ENCODE data around the gene HECTD4.
"Not testable (repeated sequence)": the region's sequence is repeated elsewhere in the genome, so short reads cannot be mapped to it uniquely, and the experiment has no call there.

Gene HECTD4

GRCh38 chr12:112406519-112407488 lies 24.6 kb upstream of the HECTD4 start:
- no peak for DNase-seq

- DNase-seq, result no peak
These were observed 19.8 kb upstream of the HECTD4 start for GRCh38 chr12:112401903-112402498.

- no peak for DNase-seq
These were observed 18.8 kb upstream of the HECTD4 start for GRCh38 chr12:112401054-112401453.

DNA sequence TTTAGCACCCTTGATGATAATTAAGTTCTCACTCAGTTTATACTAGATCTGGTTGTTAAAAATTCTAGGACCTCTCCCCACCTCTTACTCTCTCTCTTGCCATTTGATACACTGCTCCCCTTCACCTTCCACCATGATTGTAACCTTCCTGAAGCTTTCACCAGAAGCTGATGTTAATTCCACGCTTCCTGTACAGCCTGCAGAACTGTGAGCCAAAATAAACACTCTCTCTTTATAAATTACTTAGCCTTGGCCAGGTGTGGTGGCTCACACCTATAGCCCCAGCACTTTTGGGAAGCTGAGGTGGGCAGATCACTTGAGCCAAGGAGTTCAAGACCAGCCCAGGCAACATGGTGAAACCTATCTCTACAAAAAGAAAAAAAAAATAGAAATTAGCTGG lies 11.1 kb upstream of the HECTD4 start:
- no peak for DNase-seq

DNA sequence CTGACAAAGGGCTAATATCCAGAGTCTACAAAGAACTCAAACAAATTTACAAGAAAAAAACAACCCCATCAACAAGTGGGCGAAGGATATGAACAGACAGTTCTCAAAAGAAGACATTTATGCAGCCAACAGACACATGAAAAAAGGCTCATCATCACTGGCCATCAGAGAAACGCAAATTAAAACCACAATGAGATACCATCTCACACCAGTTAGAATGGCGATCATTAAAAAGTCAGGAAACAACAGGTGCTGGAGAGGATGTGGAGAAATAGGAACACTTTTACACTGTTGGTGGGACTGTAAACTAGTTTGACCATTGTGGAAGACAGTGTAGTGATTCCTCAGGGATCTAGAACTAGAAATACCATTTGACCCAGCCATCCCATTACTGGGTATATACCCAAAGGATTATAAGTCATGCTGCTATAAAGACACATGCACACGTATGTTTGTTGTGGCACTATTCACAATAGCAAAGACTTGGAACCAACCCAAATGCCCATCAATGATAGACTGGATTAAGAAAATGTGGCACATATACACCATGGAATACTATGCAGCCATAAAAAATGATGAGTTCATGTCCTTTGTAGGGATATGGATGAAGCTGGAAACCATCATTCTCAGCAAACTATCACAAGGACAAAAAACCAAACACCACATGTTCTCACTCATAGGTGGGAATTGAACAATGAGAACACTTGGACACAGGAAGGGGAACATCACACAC lies 7.9 kb upstream of the HECTD4 start:
- not testable (repeated sequence) for DNase-seq

DNA sequence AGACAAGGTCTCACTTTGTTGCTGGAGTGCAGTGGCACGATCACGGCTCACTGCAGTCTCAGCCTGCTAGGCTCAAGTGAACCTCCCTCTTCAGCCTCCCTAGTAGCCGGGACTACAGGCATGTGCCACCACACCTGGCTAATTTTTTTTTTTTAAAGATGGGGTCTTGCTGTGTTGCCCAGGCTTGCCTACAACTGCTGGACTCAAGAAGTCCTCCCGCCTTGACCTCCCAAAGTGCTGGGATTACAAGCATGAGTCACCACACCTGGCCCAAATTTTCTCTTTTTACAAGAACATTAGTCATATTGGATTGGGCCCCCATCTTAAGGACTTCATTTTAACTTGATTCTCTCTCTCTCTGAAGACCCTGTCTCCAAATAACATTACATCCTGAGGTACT lies 7.0 kb upstream of the HECTD4 start:
- DNase-seq, result no peak

- DNase-seq, result no peak
These were observed 4.5 kb upstream of the HECTD4 start for GRCh38 chr12:112386726-112387125.

DNA sequence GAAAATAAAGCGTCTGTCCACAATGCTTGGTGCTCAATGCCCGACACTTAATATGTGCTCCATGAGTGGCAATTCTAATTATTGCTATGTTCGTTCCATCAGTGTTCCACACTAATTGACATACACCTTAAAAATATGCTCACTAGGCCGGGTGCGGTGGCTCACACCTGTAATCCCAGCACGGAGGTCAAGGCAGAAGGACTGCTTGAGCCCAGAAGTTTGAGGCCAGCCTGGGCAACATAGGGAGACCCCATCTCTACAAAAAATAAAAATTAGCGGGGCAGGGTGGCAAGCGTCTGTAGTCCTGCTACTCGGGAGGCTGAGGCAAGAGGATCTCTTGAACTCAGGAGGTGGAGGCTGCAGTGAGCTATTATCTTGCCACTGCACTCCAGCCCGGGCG lies 635 bp upstream of the HECTD4 start:
- no peak for DNase-seq

DNA sequence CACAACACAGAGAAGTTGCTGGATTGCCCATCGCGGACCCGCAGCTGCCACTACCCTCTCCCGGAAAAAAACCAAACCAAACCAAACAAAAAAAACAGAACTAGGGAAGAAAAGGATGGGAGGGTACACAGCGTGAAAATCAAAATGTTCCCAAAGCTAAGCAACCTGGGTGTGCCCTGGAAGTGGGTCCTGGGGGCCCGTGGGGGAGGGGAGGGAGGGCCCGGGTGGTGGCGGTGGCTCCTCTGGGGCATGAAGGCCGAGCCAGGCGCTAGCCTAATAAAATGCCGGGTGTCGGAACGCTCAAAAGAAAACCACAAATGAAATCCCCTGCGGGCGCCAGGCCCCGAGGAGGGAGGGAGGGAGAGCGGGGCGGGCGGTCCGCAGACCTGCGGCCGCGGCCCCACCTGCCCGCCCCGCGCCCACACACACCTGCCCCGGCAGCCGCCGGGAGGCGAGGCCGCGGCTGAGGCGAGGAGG lies 787 bp downstream of the HECTD4 start:
- DNase-seq, result no peak

- no peak for DNase-seq
These were observed 1.4 kb downstream of the HECTD4 start for GRCh38 chr12:112380663-112381405.

GRCh38 chr12:112375105-112375504 lies 7.1 kb downstream of the HECTD4 start:
- no peak for DNase-seq

DNA sequence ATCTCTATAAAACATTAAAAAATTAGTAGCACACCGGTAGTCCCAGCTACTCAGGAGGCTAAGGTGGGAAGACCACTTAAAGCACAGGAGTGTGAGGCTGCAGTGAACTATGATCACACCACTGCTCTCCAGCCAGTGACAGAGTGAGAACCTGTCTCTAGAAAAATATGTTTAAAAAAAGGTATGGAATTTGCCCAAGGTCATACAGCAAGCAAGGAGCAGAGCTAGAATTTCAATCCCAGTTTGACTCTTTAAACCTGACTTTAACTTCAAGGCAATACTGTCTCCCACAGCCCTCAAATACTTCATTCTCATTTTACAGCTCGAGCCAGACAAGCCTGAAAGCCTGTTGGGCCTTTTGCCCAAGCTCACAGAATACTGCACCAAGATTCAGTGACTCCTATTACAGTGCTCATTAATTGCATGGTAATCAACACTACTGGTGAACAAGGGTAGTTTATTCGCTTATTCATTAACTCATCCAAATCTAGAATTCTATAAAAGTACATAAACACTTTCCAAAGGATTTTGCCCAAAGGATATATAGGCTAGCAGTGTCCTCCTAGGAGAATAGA lies 8.0 kb downstream of the HECTD4 start:
- no peak for DNase-seq

GRCh38 chr12:112370868-112371510 lies 11.2 kb downstream of the HECTD4 start:
- DNase-seq, result no peak

- DNase-seq, result no peak
These were observed 12.0 kb downstream of the HECTD4 start for GRCh38 chr12:112370199-112370598.

GRCh38 chr12:112368856-112369255 lies 13.4 kb downstream of the HECTD4 start:
- no peak for DNase-seq

DNA sequence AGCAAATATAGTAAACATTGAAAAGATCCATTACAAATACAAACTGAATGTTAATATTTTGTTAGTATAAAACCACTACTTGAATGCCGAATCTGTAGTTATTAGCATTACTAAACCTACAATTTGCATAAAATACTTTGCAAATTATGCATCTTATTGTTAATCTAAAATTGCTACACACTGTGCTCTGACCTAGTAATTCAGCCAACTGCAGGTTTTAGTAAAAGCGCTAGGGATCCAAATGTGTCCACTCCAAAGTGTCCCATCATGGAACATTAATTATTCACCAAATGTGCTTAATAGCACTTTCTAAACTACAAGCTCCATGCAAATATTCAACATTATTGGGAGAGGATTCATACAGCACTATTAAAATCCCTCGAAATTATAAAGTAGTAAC lies 14.3 kb downstream of the HECTD4 start:
- DNase-seq, result no peak

DNA sequence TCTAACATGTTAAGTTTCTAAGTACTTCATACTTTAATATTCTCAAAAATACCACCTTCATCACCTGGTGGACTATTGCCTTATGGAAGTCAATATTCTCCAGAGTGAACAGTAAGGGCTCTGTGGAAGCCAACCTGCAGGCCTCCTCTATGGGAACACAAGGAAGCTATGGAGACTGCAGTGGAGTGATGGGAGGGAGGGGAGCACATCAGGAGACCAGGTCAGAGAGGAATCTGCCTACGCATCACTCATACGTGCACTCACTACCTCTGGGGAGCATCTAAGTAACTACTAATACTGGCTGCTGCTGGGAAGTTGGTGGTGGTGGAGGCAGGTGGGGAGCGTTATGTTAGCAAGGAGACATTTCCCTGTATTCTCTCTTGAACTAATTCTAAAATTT lies 19.9 kb downstream of the HECTD4 start:
- no peak for DNase-seq

DNA sequence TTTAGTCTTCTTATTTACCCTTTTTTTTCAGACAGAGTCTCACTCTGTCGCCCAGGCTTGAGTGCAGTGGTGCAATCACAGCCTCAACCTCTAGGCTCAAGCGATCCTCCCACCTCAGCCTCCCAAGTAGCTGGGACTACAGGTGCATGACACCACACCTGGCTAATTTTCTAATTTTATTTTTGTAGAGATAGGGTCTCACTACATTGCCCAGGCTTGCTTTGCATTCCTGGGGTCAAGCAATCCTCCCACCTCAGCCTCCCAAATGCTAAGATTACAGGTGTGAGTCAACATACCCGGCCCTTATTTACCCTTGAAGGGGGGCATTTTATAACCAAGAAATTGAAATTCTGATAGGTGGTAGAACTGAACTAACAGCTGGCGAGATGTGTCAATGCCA lies 21.0 kb downstream of the HECTD4 start:
- no peak for DNase-seq

DNA sequence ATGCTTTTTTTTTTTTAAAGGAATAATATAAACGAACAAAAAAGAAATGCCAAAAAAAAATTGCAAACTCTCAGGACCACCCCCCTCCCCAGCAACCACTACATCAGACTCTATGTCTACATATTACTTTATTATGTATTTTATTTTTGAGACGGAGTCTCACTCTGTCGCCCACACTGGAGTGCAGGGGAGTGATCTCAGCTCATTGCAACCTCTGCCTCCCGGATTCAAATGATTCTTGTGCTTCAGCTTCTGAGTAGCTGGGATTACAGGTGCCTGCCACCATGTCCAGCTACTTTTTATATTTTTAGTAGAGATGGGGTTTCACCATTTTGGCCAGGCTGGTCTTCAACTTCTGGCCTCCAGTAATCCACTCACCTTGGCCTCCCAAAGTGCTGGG lies 22.9 kb downstream of the HECTD4 start:
- no peak for DNase-seq

DNA sequence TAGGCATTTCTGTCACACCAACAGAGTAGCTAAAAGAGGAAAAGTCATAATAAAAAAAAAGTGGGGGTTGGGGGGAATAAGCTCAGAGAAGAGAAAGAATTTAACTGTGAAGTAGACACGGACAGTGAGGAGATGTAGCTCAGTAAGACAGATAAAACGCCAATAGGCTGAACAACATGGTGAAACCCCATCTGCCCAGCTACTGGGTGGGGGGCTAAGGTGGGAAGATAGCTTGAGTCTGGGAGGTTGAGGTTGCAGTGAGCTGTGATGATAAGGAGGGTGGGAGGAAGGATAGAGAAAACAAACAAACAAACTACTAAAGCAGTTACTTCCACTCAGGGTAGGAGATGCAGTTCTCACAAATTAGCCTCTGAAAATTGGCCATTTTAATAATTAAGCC lies 25.0 kb downstream of the HECTD4 start:
- DNase-seq, result no peak

GRCh38 chr12:112354399-112354798 lies 27.8 kb downstream of the HECTD4 start:
- DNase-seq, result no peak

DNA sequence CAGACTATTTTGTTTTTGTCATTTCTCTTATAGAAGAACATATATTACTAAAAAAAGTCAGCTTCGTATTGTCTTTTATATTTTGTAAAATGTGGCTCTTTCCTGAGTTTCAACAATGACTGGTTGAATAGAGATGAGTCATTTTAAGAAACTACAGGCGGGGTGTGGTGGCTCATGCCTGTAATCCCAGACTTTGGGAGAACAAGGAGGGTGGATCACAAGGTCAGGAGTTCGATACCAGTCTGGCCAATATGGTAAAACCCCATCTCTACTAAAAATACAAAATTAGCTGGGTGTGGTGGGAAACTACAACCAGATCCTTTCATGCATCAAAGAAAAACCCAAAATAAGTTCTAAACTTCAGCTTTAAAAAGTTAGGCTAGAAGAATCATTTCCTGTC lies 28.8 kb downstream of the HECTD4 start:
- no peak for DNase-seq

Measured in NCI-H1694 treated with DMSO at 0.1 percent for 48 hours (cell line).